ENCODE data around the gene PIH1D2. TPM values are rescaled to one million over a fixed set of nuclear protein-coding genes. Genes with fewer than 3 reads are reported as not detected.

PIH1D2 gene
- total and polyA plus RNA-seq, 2 of the 8 experiments (the other 6 are each of a cell fraction or from before 2014, with no cell fraction given), result 0.53 to 0.73 TPM

DNA sequence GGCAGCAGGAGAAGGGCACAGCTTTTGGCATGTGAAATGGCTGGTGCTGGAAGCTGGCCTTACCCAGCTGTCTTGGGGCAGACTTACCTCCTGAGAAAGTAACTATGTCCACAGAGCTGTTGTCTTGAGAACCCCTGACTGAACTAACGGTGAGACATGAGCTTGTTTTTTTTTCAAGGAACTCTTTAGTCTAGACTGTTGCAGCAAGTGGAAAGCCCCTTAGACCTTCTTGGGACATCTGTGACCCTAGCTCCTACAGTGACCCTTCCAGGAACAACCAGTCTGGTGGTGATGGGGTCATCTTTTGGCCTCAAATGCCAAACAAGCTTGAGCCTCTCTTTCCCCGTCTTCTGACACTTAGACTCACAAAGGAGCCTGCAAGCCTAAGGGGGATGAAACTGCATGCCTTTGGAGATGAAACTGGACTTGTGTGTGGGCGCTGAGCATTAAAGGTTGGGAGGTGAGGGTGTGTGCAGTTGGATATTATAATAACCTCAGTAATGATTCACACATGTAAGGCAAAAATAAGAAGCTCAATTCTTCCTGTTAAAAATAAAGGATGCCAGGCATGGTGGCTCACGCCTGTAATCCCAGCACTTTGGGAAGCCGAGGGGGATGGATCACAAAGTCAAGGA is 48.3 kb upstream of the PIH1D2 start (continued):
- TF ChIP-seq CTCF (IDR thresholded peaks at IDR 0.05; ENCODE audit: control extremely low read depth in 1 of 3, insufficient read depth in 1 of 3, low read depth in 1 of 3, low read length in 3 of 3) (no peak), RAD21 (IDR thresholded peaks at IDR 0.05 in 1 of 2, conservative IDR thresholded peaks at IDR 0.05 in 1 of 2; ENCODE audit: low read depth in 2 of 2, low read length in 2 of 2) (no peak), EZH2 (IDR thresholded peaks at IDR 0.05; ENCODE audit: low read depth, low read length, severe bottlenecking) (no peak), TEAD4 (IDR thresholded peaks at IDR 0.05; ENCODE audit: low read depth, low read length) (no peak), SRF (IDR thresholded peaks at IDR 0.05; ENCODE audit: low read depth, low read length) (no peak)
- TF ChIP-seq, protein P1, sequence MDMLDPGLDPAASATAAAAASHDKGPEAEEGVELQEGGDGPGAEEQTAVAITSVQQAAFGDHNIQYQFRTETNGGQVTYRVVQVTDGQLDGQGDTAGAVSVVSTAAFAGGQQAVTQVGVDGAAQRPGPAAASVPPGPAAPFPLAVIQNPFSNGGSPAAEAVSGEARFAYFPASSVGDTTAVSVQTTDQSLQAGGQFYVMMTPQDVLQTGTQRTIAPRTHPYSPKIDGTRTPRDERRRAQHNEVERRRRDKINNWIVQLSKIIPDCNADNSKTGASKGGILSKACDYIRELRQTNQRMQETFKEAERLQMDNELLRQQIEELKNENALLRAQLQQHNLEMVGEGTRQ (IDR thresholded peaks at IDR 0.05; ENCODE audit: low read length), result no peak
- TF ChIP-seq, protein P2, sequence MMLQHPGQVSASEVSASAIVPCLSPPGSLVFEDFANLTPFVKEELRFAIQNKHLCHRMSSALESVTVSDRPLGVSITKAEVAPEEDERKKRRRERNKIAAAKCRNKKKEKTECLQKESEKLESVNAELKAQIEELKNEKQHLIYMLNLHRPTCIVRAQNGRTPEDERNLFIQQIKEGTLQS (IDR thresholded peaks at IDR 0.05; ENCODE audit: insufficient read depth, low read depth, low read length), result no peak

Measured in H1 (cell line).